CMK (cell line): ENCODE data around the gene ZNF14.
"Not testable (repeated sequence)": the region's sequence is repeated elsewhere in the genome, so short reads cannot be mapped to it uniquely, and the experiment has no call there.

Experiments used
- DNase-seq: peaks from one replicate; pipeline ENCODE4 v3.0.0-alpha.2; 2010; ENCODE audit warnings: low read depth

Gene ZNF14

DNA sequence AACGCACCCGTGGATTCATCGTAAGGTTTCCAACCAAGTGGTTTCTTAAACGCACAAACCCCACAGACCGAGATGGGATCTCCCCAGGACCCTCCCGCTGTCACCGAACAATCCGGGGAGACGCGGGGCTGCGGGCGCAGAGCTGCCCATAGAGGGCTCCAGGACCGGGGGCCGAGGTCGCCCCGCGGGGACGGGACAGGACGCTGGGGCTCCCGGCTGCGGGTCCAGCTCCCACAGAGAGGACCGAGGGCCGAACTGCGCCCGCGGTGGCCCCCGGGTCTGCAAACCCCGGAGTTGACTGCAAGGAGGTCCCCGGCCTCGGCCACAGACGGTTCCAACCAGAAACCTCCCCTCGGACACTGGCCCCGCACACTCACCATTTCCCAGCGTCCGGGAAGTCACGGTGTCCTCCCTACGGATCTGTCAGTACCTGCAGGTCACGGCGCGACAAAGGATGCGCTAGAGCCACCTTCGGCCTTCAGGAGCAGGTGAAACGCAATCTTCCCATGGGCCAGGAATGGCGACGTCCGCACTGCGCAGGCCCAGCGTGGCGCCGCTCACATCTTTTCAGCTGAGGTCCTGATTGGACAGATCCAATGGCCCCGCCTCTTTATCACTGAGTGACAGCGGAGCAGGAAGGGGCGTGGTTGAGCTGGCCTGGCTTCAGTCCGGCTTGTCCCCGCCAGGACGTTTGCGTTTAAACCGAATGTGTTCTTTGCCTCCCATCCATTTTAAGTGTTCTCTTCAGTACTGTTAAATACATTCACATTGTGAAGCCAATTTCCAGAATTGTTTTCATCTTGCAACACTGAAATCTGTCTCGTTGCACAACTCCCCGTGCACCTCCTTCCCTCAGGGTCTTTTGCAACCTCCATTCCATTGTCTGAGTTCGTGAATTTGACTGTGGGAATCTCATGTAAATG is at the start of gene ZNF14:
ZNF14 (minus strand) TSS at position 534 of the 923 bp plus-strand sequence; CDS start at position 380, 154 bp downstream.
- peak; percentile 85 for DNase-seq

DNA sequence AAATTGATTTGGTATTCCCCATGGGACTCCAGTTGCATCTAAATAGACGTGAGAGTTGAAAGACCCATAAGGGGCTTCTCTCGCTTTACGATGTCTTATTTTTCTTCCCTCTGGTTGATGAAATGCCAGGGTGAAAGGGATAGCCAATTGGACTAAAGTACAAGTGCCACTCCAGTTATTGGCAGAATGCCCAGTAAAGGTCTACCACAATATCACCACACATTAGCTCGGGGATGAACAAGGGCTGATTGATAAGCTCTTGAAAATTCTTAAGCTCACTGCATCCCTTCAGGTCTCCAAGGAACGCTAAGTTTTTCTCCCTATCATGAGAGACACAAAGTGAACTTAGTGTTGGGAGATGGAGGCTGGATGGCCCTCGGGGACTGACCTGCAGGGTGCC is 48.9 kb upstream of the ZNF14 start:
- peak; percentile 59 for DNase-seq

DNA sequence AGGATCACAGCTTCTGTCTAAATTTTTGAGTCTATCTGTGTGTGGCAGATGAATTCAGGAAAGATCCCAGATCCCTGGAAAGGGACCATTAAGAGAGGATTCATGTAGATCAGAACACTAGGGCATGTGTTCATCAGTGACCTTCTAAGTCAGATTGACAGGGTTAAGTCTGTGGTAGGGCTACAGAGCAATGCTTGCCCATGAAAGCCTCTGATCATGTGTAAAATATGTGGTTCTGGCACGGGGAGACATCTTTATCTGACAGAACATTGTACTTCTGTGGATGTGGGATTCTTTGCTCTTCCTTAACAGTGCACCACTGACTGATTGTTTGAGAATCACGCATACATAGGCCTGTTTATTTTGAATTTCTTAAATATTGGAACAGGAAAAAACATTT is 45.8 kb upstream of the ZNF14 start:
- no peak for DNase-seq

DNA sequence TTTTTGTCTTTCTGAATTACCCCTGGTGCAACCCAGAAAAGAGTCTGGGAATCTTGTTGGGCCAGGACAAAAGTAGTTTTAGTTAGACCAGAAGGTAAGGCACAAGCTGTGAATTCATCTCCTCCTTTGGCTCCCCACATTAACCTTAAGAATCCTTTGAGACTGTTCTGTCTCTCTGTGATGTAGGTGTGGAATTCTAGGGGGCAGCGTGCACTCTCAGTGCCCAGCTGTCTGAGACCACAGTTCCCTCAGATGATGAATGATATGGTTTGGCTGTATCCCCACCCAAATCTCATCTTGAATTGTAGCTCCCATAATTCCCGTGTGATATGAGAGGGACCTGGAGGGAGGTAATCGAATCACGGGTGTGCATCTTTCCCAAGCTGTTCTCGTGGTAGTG is 44.8 kb upstream of the ZNF14 start:
- no peak for DNase-seq

DNA sequence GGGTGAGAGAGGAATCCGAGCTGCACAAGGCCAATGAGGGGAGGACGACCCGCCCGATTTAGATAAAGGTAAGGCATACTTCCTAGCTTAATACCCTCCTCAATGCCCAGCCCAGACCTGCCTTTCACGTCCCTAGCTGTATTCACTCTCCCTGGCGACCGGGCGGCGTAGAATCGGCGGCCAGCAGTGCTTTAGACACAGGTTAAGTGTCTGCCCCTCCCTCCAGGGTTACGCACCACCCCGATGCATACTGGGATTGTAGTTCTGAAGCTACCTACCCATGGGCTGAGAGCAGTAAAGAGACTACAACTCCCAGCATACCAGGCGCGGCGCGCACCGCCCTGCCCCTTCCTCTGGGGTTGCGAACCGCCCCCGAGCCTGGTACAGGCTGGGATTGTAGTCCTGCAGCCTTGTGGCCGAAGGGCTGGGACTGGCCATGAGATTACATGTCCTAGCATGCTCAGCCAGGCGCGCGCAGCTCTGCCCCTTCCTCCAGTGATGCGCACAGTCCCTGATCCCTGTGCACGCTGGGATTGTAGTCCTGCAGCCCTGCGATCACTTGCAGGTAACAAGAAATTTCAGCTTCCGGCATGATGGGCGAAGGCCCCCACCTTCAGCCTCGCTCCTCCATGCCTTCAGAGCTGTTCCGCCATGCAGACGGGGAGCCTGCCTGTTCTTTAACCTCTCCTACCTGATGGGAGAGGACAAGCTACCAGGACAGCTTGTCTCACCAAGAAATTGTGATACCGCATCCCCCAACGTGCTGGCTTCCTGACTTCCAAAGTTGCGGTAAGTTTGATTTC is 43.5 kb upstream of the ZNF14 start:
- DNase-seq = peak; percentile 91

DNA sequence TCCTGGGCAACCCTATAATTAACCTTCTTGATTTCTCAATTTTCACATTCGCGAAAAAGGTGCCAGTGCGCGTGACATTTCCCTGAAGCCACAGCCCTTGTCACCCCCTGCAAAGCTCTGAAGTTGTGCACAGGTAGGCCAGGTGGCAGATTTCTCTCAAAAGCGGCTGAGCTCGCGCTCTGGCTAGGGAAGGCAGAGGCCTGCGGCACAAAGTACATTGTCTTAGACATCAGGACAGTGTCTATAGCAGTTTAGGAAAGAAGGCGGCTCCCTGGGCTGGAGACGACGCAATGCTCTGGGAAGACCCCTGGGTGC is 42.9 kb upstream of the ZNF14 start:
- no peak for DNase-seq

DNA sequence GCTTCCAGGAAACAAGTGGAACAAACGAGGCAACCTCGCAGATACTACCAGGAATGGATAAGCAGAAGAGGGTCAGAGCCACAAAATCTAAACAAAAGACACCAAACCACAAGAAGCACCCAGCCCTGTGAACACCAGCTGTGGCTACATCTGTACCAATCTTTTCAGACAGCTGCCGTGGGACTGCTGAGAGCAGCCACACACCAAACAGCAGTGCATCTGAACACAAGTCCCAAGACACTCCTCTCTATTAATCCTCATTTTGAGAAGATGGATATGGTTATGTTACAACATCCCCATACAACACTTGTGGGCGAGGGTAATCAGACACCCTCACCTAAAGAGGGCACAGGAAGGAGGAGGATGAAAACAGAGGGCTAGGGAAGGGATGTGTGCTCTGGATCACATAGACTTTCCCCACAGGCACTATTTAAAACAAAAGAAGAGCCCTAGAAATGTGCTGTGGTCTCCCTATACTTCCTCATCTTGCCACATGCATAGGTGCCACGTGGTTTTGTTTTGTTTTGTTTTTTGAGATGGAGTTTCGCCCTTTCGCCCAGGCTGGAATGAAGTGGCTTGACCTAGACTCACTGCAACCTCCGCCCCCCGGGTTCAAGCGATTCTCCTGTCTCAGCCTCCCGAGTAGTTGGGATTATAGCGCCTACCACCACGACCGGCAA is 41.6 kb upstream of the ZNF14 start:
- no peak for DNase-seq

DNA sequence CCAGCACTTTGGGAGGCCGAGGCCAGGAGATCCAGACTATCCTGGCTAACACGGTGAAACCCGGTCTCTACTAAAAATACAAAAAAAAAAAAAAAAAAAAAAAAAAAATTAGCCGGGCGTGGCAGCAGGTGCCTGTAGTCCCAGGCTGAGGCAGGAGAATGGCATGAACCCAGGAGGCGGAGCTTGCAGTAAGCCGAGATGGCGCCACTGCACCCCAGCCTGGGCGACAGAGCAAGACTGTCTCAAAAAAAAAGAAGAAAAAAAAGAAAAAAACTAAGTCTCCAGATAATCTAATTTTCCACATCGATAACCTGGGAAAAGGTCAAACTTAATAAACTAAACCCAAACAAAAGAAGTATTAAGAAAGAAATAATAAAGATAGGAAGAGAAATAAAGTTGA is 39.1 kb upstream of the ZNF14 start:
- not testable (repeated sequence) for DNase-seq

DNA sequence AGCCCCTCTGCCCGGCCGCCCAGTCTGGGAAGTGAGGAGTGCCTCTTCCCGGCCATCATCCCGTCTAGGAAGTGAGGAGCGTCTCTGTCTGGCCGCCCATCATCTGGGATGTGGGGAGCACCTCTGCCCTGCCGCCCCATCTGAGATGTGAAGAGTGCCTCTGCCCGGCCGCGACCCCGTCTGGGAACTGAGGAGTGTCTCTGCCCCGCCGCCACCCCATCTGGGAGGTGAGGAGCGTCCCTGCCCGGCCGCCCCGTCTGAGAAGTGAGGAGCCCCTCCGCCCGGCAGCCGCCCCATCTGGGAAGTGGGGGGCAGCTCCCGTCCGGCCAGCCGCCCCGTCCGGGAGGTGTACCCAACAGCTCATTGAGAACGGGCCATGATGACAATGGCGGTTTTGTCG is 37.1 kb upstream of the ZNF14 start:
- not testable (repeated sequence) for DNase-seq

DNA sequence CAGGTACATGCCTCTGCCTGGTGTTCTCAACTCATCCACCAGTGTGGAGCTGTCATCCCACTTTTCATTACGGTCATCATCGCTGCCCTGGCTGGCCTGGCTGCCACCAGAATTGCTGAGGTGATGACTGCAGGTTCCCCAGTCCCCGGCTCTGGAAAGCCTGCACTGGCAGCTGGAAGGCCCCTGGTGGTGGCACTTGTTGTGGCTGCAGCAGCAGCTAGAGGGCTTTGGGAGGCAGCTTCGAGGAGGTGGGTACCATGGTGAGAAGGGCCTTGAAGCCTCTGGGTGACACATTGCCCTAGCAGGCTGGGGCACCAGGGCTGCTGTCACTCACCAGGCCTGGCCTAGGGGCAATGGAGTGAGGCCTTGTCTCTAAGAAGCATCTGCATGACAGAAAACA is 25.3 kb upstream of the ZNF14 start:
- DNase-seq = no peak

DNA sequence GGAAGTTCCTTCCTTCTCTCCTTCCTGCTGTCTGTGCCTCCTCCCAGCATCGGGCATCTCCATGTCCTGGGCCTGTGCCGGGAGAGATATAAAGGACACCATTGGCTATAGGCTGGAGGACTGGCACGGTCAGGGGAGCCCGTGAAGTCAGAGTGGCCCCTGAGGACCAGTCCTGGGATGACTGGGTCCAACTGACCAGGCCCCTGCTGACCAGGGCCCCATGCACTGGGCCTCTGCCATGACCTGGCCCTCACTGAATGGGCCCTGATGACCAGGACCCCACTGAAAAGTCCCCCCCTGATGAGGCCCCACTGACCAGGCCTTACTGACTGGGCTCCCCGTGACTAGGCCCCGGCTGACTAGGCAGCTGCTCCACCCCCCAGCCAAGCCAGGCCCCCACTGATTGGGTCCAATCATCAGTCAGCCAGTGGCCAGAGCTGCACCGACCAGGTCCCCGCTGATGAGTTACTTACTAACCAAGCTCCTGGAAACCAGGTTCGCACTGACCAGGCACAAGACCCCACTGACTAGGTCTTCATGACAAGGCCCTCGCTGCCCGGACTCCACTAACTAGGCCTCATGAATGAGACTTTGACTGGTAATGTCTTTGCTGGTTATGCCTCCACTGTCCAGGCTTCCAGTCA is 20.0 kb upstream of the ZNF14 start:
- DNase-seq = no peak

DNA sequence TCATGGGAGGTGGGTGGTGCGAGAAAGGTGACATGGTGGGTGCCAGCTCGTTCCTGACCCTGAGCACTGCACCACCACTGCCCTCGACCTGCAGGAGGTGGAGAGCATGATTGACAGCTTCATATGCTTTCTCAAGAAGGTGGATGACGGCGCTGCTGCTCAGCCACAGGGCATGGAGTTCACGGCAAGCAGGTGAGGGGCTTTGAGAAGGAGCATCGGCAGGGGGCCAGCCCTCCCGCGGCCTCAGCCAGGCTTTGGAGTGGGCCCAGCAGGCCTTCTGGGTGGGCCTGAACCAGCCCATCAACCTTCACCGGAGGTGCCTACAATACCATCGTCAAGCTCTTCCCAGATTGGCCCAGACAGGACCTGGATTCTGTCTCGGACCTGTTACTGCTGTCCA is 18.9 kb upstream of the ZNF14 start:
- DNase-seq = no peak

DNA sequence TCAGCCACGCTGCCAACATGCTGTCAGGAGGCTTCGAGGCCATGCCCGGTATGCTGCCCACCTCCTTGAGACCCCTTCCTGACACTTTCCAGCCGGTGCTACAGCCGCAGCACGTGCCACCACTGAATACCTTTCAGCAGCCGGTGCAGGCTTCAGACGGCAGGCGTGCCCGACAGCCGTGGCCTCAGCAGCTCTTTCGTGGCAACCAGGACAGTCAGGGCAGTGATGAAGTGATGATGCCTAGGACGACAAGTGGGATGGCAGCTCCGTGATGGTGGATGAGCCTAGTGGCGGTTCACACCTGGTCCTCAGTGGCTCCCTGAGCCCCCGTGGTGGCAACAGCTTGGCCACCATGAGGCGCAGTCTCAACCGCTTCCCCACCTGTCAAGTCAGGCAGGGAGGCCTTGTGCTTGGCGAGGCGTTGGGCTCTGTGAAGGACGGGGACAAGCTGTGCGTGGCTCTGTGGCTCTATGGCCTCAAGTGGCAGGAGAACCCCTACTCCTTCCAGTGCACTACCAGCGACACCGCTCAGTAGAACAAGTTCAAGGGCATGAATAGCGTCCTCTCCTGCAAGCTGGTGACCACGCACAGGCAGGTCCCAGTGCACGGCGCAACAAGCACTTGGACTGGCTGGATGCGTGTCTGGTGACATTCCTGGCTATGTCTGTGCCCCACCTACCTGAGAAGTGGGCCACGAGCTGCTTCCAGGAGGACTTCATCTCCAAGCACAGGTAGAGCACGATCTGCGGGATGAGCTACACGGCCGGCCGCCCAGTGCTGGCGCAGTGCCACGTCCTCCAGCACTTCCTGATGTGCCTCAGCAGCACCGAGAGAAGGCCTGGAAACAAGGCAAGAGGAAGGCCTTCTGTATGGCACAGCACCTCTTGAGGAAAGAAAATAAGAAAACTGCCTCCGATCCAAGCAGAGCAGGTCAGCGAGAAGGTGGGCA is 18.2 kb upstream of the ZNF14 start:
- no peak for DNase-seq

DNA sequence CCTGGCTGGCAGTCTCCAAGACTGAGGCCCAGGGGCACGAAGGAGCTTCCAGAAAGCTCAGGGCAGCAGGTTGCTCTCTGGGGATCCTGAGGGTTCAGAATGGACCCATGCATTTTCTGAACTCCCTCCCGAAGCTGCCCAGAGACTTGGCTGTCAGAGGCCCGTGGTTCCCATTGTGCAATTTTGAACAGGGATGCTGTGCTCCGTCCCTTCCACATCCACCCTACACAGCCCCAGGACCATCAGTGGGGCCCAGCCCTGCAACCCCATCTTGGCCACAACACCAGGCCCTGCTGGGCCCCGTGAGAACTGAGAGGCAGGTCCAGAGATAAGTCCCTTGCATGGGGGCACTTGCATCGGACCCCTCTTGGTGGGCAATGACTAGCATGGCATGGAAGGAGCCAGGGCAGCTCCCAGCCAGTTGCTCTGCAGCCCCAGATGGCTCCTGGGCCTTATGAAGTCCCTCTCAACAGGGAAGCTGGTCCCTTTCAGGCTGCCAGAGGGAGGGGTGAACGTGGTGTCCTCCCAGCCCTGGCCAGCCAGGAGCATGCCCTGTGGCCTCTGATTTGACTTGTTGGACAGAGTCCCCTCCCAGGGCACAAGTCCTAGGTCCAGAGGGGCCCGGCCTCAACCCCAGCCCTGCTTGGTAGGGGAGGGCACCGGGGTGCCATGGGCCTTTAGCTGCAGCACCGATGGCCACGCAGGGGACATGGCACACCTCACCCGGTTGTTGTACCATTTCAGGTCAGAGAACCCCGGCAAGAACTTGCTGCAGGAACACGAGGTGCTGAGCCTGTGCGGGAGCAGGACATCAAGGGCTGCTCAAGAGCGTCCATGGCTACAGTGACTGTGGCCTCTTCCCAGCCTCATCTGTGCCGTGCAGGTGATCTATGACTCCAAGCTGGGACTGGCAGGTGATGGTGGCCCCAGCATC is 17.3 kb upstream of the ZNF14 start:
- DNase-seq = no peak

DNA sequence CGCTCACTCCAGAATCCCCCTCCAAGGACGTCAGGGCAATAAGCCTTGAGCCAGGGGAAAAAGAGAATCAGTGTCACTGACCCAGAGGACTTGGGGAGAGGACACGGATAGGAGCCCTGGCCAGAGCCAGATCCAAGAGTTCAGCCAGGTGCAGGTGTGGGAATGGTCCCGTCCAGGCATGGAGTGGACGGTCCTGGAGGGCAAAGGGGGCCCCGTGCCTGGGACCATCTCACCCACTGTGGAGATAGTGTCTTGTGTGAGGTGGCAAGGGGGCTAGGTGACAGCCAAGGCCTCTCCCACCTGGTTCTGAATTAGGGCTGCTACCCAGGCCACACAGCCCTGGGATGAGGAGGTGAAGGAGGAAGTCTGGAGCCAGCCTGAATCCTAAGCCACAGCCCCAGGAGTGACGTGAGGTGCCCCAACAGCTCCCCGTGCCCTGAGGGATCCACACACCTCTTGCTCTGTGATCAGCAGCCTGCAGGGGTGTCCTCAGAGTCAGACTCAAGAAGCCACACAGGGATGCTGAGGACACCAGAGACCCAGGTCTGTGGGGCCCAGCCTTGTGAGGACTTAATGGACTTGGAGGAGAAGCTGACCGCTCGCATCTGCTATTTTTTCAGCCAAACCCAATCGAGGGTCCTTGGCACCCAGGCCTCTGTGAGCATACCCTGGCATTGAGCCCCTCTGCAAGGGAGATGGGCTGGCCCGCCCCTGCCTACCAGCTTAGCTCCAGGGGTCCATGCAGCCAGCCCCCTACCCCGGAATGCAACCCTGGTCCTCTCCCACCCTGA is 16.4 kb upstream of the ZNF14 start:
- DNase-seq = no peak

DNA sequence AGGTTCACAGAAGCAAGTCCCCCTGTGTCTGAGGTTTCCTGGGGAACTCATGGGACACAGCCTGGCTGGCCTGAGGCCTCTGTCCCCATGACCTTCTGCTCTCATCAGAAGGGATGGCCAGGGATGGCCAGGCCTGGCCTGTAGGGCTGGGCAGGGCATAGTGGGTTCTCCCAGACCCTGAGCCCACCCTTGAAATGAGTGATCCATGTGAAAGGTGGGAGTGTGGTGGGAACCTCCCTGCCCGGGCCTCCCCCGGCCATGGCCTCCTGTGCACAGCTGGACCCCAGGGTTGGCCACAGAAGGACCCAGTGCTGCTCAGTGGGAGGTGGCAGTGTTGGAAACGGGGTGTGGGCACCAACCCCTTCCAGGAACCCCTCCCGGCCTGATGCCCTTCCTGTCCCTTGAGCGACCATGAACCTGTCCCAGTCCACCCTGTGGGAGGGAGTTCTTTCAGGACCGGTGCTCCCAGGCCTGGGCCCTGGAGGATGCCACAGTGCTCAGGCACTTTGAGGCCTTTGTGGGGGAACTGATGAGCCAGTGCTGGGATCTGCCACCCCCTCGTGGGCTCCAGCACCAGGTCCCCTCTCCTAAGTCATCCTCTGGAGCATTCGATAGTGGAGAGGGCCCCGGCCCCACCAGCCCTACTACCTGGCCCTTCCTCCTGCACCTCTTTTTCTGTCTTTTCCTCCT is 15.5 kb upstream of the ZNF14 start:
- DNase-seq = no peak

DNA sequence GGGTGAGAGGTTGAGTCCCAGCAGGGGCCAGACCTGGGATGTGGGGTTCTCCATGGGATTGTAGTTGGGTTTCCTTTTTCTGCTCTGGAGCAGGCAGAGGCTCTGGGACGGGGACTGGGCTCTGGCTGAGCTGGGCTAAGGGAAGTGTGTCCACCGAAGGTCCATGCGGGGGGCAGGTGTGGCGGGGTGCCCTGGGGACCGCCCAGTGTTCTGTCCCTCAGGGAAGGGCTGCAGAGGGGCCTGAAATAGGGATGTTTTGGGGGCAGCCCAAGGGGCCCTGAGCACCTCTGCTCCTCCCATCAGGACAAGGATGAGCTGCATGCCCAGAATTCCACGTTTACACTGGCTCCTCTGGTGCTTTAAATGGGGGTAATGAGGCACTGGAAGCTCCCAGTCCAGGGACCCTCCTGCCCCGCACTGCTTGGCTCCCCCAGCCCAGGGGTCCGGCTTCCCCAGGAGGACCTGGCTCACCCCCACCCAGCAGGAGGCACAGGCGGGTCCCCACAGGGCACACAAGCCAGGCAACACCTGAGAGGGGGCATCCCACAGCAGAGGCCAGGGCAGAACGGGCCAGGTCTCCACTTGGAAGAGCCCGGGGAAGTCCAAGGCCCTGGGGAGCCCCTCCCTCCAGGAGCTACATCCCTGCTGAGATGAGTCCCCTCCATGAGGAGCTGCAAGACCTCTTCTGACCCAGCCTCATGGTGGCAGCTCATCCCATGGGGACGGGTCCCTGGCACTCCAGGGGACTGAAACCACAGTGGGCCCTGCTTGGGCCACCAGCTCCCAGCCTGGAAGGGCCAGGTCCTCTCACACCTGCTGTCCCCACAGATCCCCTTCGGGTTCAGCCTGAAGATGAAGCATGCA is 14.7 kb upstream of the ZNF14 start:
- no peak for DNase-seq
